ENCODE measurements around the gene RAPGEF4.
"Not testable (repeated sequence)": the region's sequence is repeated elsewhere in the genome, so short reads cannot be mapped to it uniquely, and the experiment has no call there.

Gene RAPGEF4

GRCh38 chr2:172782506-172783164 lies 47.0 kb downstream of the RAPGEF4 start:
- no peak for DNase-seq

GRCh38 chr2:172783165-172783898 lies 47.7 kb downstream of the RAPGEF4 start:
- DNase-seq, result no peak

GRCh38 chr2:172788871-172789270 lies 53.2 kb downstream of the RAPGEF4 start:
- DNase-seq, result no peak

GRCh38 chr2:172790404-172790803 lies 54.8 kb downstream of the RAPGEF4 start:
- DNase-seq, result no peak

GRCh38 chr2:172791953-172792352 lies 56.3 kb downstream of the RAPGEF4 start:
- DNase-seq, result no peak

- DNase-seq, result no peak
Measured at GRCh38 chr2:172792711-172793110, 57.1 kb downstream of the RAPGEF4 start.

GRCh38 chr2:172803308-172803707 lies 67.7 kb downstream of the RAPGEF4 start:
- DNase-seq, result not testable (repeated sequence)

- no peak for DNase-seq
Measured at GRCh38 chr2:172804423-172804822, 68.8 kb downstream of the RAPGEF4 start.

GRCh38 chr2:172806493-172806892 lies 70.8 kb downstream of the RAPGEF4 start:
- DNase-seq, result no peak

- DNase-seq, result no peak
Measured at GRCh38 chr2:172806996-172807395, 71.4 kb downstream of the RAPGEF4 start.

GRCh38 chr2:172808156-172808555 lies 72.5 kb downstream of the RAPGEF4 start:
- DNase-seq, result no peak

- no peak for DNase-seq
Measured at GRCh38 chr2:172811027-172811426, 75.4 kb downstream of the RAPGEF4 start.

GRCh38 chr2:172812158-172812744 lies 76.6 kb downstream of the RAPGEF4 start:
- DNase-seq, result no peak

- no peak for DNase-seq
Measured at GRCh38 chr2:172813314-172813888, 77.8 kb downstream of the RAPGEF4 start.

GRCh38 chr2:172817411-172817810 lies 81.8 kb downstream of the RAPGEF4 start:
- no peak for DNase-seq

- no peak for DNase-seq
Measured at GRCh38 chr2:172819943-172820342, 84.3 kb downstream of the RAPGEF4 start.

GRCh38 chr2:172821370-172822338 lies 86.0 kb downstream of the RAPGEF4 start:
- no peak for DNase-seq

- DNase-seq, result no peak
Measured at GRCh38 chr2:172822585-172822984, 86.9 kb downstream of the RAPGEF4 start.

GRCh38 chr2:172823261-172823850 lies 87.7 kb downstream of the RAPGEF4 start:
- DNase-seq, result no peak

GRCh38 chr2:172826522-172826921 lies 90.9 kb downstream of the RAPGEF4 start:
- DNase-seq, result no peak

- no peak for DNase-seq
Measured at GRCh38 chr2:172829229-172829628, 93.6 kb downstream of the RAPGEF4 start.

- DNase-seq, result no peak
Measured at GRCh38 chr2:172830482-172830881, 94.8 kb downstream of the RAPGEF4 start.

All from NCI-H1048 (cell line).